Stimulated activated CD4-positive, alpha-beta T cell treated with anti-CD3 and anti-CD28 coated beads, Interleukin-12 subunit alpha, Interleukin-12 subunit beta, amount 100 ng/mL, for 4 hours (primary cell): ENCODE measurements around the gene PPP1R10.

Source experiments
- DNase-seq: peaks from one replicate; pipeline ENCODE4 v3.0.0-alpha.2; 2020

PPP1R10 gene

DNA sequence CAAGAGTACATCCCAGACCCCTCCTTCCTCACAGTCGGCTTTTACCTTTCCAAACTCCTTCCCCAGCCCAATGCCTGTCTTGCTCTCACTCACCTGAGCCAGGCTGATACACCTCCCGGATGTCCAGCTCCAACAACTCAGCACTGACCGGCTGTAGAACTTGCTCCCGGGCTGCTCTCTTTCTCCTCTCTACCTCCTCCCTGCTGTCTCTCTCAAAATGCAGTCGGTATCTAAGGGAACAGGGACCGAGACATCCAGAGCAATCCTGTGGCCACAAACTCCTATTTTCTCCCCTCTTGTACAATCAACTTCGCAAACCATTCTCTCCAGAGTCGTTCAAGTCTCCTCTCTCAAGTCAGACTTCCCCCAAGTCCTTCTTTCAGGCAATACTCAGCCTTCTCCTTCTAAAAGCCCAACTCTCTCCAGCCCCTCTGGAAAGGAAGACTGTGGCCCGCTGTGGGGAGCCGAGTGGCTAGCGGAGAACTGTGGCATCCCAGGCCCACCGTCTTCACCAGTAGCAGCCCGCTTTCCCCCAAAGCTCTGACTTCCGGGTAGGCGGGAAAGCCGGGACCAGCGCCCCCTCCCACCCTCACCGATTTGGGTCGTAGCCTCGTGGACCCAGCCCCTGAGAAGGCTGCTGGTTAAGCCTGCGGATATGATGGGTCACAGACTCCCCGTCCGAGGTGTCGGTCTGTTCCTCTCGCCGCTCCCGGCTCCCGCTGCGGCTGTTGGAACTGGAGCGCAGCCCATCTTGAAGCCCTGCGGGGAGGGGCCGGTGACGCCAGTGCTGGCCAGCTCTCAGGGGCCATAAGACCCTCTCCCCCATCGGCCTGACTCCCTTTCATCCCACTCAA, 61.9 kb downstream of the PPP1R10 start:
- no peak for DNase-seq

DNA sequence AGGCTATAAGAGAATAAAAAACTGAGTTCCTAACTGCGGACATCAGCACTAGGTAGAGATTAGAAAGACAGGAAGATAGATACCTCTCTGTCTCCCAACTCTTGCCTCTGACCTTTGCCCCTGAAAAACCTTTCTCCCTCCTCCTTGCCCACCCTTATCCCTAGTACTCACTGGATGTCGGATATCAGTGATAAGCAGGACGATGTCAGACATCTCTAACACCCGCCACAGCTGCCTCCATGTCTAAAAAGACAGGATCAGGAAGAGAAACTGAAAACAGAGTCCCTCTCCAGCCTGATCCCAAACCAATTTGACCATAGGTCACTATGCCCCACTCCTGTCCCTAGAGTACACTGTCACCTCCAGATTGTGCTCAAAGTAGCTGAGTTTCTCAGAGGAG, 62.6 kb downstream of the PPP1R10 start:
- DNase-seq: no peak
